ENCODE measurements around the gene SSBP3. TPM values are rescaled to one million over a fixed set of nuclear protein-coding genes. Genes with fewer than 3 reads are reported as not detected.

Gene SSBP3
- total RNA-seq, 4 donors from 2014 or later: 26.4 to 49.5 (median 37.1) TPM

GRCh38 chr1:54323921-54324250 lies 82.3 kb downstream of the SSBP3 start:
- no peaks in the 10 kb centered on the region for H3K9me3 ChIP-seq
- no peak overlapping the region for H3K27ac ChIP-seq
- no peak for DNase-seq (ENCODE audit: low spot score in 2 of 2)
- no peak overlapping the region for H3K4me3 ChIP-seq
- peaks cover 68% of the 10 kb centered on the region for H3K4me1 ChIP-seq
- no peaks in the 10 kb centered on the region for H3K36me3 ChIP-seq
- no peaks in the 10 kb centered on the region for H3K27me3 ChIP-seq
- 49% methylated on average over 6 of the region's 6 CpGs for WGBS
- no peak for TF ChIP-seq POLR2A (IDR thresholded peaks at IDR 0.05)
- no peak for TF ChIP-seq POLR2AphosphoS5 (IDR thresholded peaks at IDR 0.05)
- no peak for TF ChIP-seq CTCF (IDR thresholded peaks at IDR 0.05)
- no peak for TF ChIP-seq EP300 (IDR thresholded peaks at IDR 0.05)

DNA sequence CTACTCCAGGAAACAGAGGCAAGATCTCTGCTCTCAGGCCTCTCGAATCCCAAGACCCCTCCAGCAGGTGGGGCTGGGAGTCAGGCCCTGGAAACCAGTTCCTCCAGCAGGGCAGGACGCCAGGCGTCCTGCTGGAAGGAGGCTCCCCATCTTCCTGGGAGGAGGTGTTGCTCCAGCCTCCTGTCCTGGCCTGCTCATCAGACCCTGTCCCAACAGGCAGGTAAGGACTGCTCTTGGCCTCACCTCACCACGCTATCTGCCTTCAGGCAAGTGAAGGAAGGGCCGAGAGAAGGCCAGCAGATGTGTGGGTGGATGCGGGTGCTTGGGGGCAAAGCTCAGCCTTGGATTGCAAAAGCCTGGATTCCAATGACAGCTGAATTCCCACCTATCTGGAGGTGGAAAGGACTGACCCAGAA lies 82.9 kb downstream of the SSBP3 start:
- no peak overlapping the region for H3K27ac ChIP-seq
- no peak overlapping the region for H3K4me3 ChIP-seq
- H3K27me3 ChIP-seq: no peaks in the 10 kb centered on the region
- WGBS: 47% methylated on average over 6 of the region's 6 CpGs
- no peak for TF ChIP-seq POLR2A (IDR thresholded peaks at IDR 0.05)
- peaks cover 62% of the 10 kb centered on the region for H3K4me1 ChIP-seq
- DNase-seq (ENCODE audit: low spot score in 2 of 2): no peak
- no peaks in the 10 kb centered on the region for H3K9me3 ChIP-seq
- H3K36me3 ChIP-seq: no peaks in the 10 kb centered on the region

GRCh38 chr1:54318246-54318814 lies 87.9 kb downstream of the SSBP3 start:
- no peak overlapping the region for H3K4me3 ChIP-seq
- no peak for DNase-seq (ENCODE audit: low spot score in 2 of 2)
- H3K36me3 ChIP-seq: no peaks in the 10 kb centered on the region
- no peak overlapping the region for H3K27ac ChIP-seq
- H3K4me1 ChIP-seq: peaks cover 32% of the 10 kb centered on the region
- 80% methylated on average over 4 of the region's 4 CpGs for WGBS
- no peak for TF ChIP-seq CTCF (IDR thresholded peaks at IDR 0.05)
- TF ChIP-seq EP300 (IDR thresholded peaks at IDR 0.05): no peak
- TF ChIP-seq POLR2A (IDR thresholded peaks at IDR 0.05): no peak
- TF ChIP-seq POLR2AphosphoS5 (IDR thresholded peaks at IDR 0.05): no peak
- H3K9me3 ChIP-seq: no peaks in the 10 kb centered on the region
- no peaks in the 10 kb centered on the region for H3K27me3 ChIP-seq

DNA sequence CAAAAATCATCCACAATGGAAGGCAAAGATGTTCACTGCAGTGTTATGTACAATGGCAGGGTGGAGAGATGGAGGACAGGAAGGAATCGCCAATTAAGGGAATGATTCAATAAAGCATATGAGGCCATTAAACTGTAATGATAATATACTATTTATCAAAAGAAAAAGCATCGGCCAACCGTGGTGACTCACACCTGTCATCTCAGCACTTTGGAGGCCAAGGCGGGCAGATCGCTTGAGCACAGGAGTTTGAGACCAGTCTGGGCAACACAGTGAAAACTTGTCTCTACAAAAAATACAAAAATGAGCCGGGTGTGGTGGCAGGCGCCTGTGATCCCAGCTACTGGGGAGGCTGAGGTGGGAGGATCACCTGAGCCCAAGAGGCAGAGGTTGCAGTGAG lies 89.1 kb downstream of the SSBP3 start:
- Histone ChIP-seq H3K27me3 (no peaks in the 10 kb centered on the region), H3K36me3 (no peaks in the 10 kb centered on the region), H3K4me3 (no peak overlapping the region), H3K4me1 (peaks cover 32% of the 10 kb centered on the region), H3K27ac (no peak overlapping the region), H3K9me3 (no peaks in the 10 kb centered on the region)
- no peak for DNase-seq (ENCODE audit: low spot score in 2 of 2)
- 57% methylated on average over 7 of the region's 7 CpGs for WGBS
- TF ChIP-seq EP300 (IDR thresholded peaks at IDR 0.05) (no peak), CTCF (IDR thresholded peaks at IDR 0.05) (no peak), POLR2AphosphoS5 (IDR thresholded peaks at IDR 0.05) (no peak), POLR2A (IDR thresholded peaks at IDR 0.05) (no peak)

DNA sequence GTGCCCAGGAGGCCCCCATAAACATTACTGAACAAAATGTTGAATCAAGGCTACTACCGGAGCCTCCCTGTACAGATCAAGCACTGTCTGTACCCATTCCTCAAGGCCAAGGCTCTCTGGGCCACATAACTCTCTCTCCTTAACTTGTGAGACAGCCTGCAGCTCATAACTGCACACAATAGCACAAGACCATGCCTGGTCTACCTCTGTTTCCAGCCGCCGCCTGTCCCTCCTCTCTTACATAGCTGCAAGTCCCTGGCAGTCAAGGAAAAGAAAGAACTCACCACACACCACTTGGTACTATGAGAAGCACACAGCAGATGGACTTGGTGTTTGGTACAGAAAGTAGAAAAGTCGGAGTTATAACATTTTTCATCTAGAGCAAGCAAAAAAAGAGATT lies 91.1 kb downstream of the SSBP3 start:
- no peaks in the 10 kb centered on the region for H3K36me3 ChIP-seq
- H3K9me3 ChIP-seq: no peaks in the 10 kb centered on the region
- no peak overlapping the region for H3K27ac ChIP-seq
- TF ChIP-seq CTCF (IDR thresholded peaks at IDR 0.05): no peak
- no peak for TF ChIP-seq POLR2AphosphoS5 (IDR thresholded peaks at IDR 0.05)
- TF ChIP-seq EP300 (IDR thresholded peaks at IDR 0.05): no peak
- no peak for TF ChIP-seq POLR2A (IDR thresholded peaks at IDR 0.05)
- 96% methylated on average over 4 of the region's 4 CpGs for WGBS
- DNase-seq (ENCODE audit: low spot score in 2 of 2): no peak
- H3K4me3 ChIP-seq: no peak overlapping the region
- no peaks in the 10 kb centered on the region for H3K27me3 ChIP-seq
- H3K4me1 ChIP-seq: peaks cover 51% of the 10 kb centered on the region

- Histone ChIP-seq H3K4me1 (peaks cover 55% of the 10 kb centered on the region), H3K36me3 (no peaks in the 10 kb centered on the region), H3K27ac (no peak overlapping the region), H3K4me3 (no peak overlapping the region), H3K9me3 (no peaks in the 10 kb centered on the region), H3K27me3 (no peaks in the 10 kb centered on the region)
- TF ChIP-seq EP300 (IDR thresholded peaks at IDR 0.05) (no peak), POLR2A (IDR thresholded peaks at IDR 0.05) (no peak), CTCF (IDR thresholded peaks at IDR 0.05) (no peak), POLR2AphosphoS5 (IDR thresholded peaks at IDR 0.05) (no peak)
- DNase-seq (ENCODE audit: low spot score in 2 of 2): no peak
- WGBS: 37% methylated on average over 6 of the region's 6 CpGs
Observed at GRCh38 chr1:54314696-54315095, 91.5 kb downstream of the SSBP3 start.

Measured in suprapubic skin (tissue), 4 donors.